ENCODE data around the gene PGAP6. TPM values are rescaled to one million over a fixed set of nuclear protein-coding genes. Genes with fewer than 3 reads are reported as not detected.

The PGAP6 gene
- total and polyA plus RNA-seq, 9 of the 15 experiments (the other 6 are each of a cell fraction or from before 2014, with no cell fraction given): 0.45 to 50.2 (median 39.3) TPM

DNA sequence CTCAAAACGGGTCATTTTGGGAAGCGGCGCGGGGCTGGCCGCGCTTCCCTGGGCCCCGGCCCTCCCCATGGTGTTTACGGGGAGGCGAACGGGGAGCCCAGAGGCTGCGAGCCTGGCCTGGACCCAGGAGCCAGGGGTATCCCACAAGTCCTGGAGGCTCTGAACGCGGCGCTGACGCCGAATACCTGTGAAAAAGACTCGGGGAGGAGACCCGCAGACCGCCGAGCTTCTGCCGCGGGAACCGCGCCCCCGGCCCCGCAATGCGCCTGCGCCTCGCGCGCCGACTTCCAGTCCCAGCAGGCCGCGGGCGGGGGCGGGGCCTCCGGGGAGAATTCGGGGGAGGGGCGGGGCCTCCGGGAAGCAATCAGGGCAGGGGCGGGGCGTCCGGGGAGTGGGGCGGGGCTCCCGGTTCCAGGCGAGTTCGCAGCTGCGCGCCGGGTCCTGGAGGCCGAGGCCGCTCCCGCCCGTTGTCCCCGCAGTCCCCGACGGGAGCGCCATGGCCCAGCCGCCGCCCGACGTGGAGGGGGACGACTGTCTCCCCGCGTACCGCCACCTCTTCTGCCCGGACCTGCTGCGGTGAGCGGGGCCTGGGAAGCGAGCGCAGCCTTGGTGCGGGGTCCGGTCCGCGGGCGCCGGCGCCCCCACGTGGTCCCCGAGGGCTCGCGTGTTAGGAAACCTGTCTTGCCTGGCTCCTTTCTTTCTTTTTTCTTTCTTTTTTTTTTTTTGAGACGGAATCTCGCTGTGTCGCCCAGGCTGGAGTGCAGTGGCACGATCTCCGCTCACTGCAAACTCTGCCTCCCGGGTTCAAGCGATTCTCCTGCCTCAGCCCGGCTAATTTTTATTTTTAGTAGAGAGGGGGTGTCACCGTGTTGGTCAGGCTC lies 19.9 kb upstream of the PGAP6 start, which contains the start of gene DECR2 (continued):
- TF ChIP-seq, protein P1, sequence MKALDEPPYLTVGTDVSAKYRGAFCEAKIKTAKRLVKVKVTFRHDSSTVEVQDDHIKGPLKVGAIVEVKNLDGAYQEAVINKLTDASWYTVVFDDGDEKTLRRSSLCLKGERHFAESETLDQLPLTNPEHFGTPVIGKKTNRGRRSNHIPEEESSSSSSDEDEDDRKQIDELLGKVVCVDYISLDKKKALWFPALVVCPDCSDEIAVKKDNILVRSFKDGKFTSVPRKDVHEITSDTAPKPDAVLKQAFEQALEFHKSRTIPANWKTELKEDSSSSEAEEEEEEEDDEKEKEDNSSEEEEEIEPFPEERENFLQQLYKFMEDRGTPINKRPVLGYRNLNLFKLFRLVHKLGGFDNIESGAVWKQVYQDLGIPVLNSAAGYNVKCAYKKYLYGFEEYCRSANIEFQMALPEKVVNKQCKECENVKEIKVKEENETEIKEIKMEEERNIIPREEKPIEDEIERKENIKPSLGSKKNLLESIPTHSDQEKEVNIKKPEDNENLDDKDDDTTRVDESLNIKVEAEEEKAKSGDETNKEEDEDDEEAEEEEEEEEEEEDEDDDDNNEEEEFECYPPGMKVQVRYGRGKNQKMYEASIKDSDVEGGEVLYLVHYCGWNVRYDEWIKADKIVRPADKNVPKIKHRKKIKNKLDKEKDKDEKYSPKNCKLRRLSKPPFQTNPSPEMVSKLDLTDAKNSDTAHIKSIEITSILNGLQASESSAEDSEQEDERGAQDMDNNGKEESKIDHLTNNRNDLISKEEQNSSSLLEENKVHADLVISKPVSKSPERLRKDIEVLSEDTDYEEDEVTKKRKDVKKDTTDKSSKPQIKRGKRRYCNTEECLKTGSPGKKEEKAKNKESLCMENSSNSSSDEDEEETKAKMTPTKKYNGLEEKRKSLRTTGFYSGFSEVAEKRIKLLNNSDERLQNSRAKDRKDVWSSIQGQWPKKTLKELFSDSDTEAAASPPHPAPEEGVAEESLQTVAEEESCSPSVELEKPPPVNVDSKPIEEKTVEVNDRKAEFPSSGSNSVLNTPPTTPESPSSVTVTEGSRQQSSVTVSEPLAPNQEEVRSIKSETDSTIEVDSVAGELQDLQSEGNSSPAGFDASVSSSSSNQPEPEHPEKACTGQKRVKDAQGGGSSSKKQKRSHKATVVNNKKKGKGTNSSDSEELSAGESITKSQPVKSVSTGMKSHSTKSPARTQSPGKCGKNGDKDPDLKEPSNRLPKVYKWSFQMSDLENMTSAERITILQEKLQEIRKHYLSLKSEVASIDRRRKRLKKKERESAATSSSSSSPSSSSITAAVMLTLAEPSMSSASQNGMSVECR (CRISPR knock-in tag; IDR thresholded peaks at IDR 0.05): peak; percentile 77
- TF ChIP-seq HNRNPL (IDR thresholded peaks at IDR 0.05; ENCODE audit: low read depth, low read length) (peak; percentile 27; the same call in 1 of the 2 replicates), SIN3A (IDR thresholded peaks at IDR 0.05; ENCODE audit: borderline replicate concordance in 2 of 2, control insufficient read depth in 1 of 2, low read depth in 2 of 2, low read length in 2 of 2) (peak; percentile 75 to 86; a peak in 2 of 4 replicates), RNF2 (IDR thresholded peaks at IDR 0.05) (no peak), ZNF12 (CRISPR knock-in tag; IDR thresholded peaks at IDR 0.05) (peak; percentile 68; the same call in 1 of the 2 replicates), CBX1 (IDR thresholded peaks at IDR 0.05; ENCODE audit: low read depth) (peak; percentile 69; the same call in 1 of the 2 replicates), ZNF24 (IDR thresholded peaks at IDR 0.05) (no peak; the same call in 1 of the 2 replicates), GTF2F1 (IDR thresholded peaks at IDR 0.05; ENCODE audit: low read depth, low read length) (no peak), FOXJ3 (CRISPR knock-in tag; IDR thresholded peaks at IDR 0.05) (no peak), ERF (CRISPR knock-in tag; IDR thresholded peaks at IDR 0.05) (peak; percentile 72; the same call in 1 of the 2 replicates), STAT5B (CRISPR knock-in tag; IDR thresholded peaks at IDR 0.05) (no peak), JUND (IDR thresholded peaks at IDR 0.05; ENCODE audit: borderline replicate concordance, low read depth, low read length) (no peak), JUND (tag; IDR thresholded peaks at IDR 0.05; ENCODE audit: borderline replicate concordance, low read depth, low read length) (no peak; the same call in 2 of the 3 replicates), ZSCAN29 (IDR thresholded peaks at IDR 0.05) (no peak)
- TF ChIP-seq, protein P2, sequence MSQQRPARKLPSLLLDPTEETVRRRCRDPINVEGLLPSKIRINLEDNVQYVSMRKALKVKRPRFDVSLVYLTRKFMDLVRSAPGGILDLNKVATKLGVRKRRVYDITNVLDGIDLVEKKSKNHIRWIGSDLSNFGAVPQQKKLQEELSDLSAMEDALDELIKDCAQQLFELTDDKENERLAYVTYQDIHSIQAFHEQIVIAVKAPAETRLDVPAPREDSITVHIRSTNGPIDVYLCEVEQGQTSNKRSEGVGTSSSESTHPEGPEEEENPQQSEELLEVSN (IDR thresholded peaks at IDR 0.05; ENCODE audit: borderline replicate concordance in 1 of 2, extremely low read depth in 1 of 2, insufficient read depth in 1 of 2, insufficient read length in 1 of 2, low read depth in 1 of 2, low read length in 1 of 2, poor library complexity in 1 of 2, severe bottlenecking in 1 of 2): peak; percentile 78 to 85
- TF ChIP-seq, protein P3, sequence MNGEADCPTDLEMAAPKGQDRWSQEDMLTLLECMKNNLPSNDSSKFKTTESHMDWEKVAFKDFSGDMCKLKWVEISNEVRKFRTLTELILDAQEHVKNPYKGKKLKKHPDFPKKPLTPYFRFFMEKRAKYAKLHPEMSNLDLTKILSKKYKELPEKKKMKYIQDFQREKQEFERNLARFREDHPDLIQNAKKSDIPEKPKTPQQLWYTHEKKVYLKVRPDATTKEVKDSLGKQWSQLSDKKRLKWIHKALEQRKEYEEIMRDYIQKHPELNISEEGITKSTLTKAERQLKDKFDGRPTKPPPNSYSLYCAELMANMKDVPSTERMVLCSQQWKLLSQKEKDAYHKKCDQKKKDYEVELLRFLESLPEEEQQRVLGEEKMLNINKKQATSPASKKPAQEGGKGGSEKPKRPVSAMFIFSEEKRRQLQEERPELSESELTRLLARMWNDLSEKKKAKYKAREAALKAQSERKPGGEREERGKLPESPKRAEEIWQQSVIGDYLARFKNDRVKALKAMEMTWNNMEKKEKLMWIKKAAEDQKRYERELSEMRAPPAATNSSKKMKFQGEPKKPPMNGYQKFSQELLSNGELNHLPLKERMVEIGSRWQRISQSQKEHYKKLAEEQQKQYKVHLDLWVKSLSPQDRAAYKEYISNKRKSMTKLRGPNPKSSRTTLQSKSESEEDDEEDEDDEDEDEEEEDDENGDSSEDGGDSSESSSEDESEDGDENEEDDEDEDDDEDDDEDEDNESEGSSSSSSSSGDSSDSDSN (IDR thresholded peaks at IDR 0.05; ENCODE audit: borderline replicate concordance in 1 of 2, low read depth in 2 of 2, low read length in 2 of 2): peak in 1 of 2 experiments; percentile 87; a peak in 2 of 4 replicates
- TF ChIP-seq, protein P4, sequence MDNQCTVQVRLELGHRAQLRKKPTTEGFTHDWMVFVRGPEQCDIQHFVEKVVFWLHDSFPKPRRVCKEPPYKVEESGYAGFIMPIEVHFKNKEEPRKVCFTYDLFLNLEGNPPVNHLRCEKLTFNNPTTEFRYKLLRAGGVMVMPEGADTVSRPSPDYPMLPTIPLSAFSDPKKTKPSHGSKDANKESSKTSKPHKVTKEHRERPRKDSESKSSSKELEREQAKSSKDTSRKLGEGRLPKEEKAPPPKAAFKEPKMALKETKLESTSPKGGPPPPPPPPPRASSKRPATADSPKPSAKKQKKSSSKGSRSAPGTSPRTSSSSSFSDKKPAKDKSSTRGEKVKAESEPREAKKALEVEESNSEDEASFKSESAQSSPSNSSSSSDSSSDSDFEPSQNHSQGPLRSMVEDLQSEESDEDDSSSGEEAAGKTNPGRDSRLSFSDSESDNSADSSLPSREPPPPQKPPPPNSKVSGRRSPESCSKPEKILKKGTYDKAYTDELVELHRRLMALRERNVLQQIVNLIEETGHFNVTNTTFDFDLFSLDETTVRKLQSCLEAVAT (IDR thresholded peaks at IDR 0.05): peak; percentile 58 to 59; a peak in 2 of 4 replicates

Measured in K562 (cell line).